Vagina (tissue), 2 donors: ENCODE results near the gene STXBP6. TPM values are rescaled to one million over a fixed set of nuclear protein-coding genes. Genes with fewer than 3 reads are reported as not detected.

Experiments used
- DNase-seq, 2 donors: peaks; one replicate each; pipeline ENCODE4 v3.0.0-alpha.2; 2017; ENCODE audit errors: extremely low spot score in 2 of 2
- H3K27ac ChIP-seq: fragments of 200-600 bp; sonication (generic); one replicate; pipeline ENCODE4 v1.5.1; 2019
- H3K27me3 ChIP-seq: fragments of 200-600 bp; sonication (generic); one replicate; pipeline ENCODE4 v1.5.1; 2019
- H3K36me3 ChIP-seq, 2 donors: fragments of 200-600 bp; sonication (generic); one replicate each; pipeline ENCODE4 v1.5.1; 2017 to 2019
- H3K4me1 ChIP-seq: fragments of 200-600 bp; sonication (generic); one replicate; pipeline ENCODE4 v1.5.1; 2019
- H3K4me3 ChIP-seq, 2 donors: fragments of 200-600 bp; sonication (generic); 1 replicate in 1 of 2; 2 replicates in 1 of 2; pipeline ENCODE4 v1.5.1; 2016 to 2019
- H3K9me3 ChIP-seq: fragments of 200-600 bp; sonication (generic); one replicate; pipeline ENCODE4 v1.5.1; 2019
- POLR2A ChIP-seq, 2 donors: fragments of 450-650 bp; IDR thresholded peaks; one replicate each; pipeline ENCODE4 v1.6.1; 2017; ENCODE audit warnings: antibody characterized with exemption in 2 of 2, mild to moderate bottlenecking in 2 of 2, moderate library complexity in 2 of 2
- POLR2AphosphoS5 ChIP-seq, 2 donors: sonication (generic); formaldehyde crosslinking; IDR thresholded peaks; one replicate each; pipeline ENCODE4 v1.9.0; 2017; ENCODE audit warnings: antibody characterized with exemption in 2 of 2, mild to moderate bottlenecking in 2 of 2, low read depth in 1 of 2; ENCODE audit not compliant: insufficient read depth in 1 of 2
- intact Hi-C: fragments of 100-400 bp; cut with DNase I; formaldehyde crosslinking; loops from one replicate; pipeline ENCODE4 v1.15.1; 2023
- total RNA-seq: library from RNA; depleted of rRNA; stranded (reverse); fragments of >200 nt; gene quantifications from one replicate; pipeline ENCODE4 v1.2.3, GENCODE V29; 2016
- TF ChIP-seq, protein P1 (sequence below), 3 experiments: fragments of 450-650 bp in 2 of 3; fragments of 200-600 bp in 1 of 3; sonication (generic) in 1 of 3; IDR thresholded peaks; one replicate each; pipeline ENCODE4 v1.5.1; 2017 to 2019; ENCODE audit warnings: antibody characterized with exemption in 3 of 3, mild to moderate bottlenecking in 2 of 3, moderate library complexity in 2 of 3

Gene STXBP6
- total RNA-seq, 1 donor from 2014 or later: 4.4 TPM

DNA sequence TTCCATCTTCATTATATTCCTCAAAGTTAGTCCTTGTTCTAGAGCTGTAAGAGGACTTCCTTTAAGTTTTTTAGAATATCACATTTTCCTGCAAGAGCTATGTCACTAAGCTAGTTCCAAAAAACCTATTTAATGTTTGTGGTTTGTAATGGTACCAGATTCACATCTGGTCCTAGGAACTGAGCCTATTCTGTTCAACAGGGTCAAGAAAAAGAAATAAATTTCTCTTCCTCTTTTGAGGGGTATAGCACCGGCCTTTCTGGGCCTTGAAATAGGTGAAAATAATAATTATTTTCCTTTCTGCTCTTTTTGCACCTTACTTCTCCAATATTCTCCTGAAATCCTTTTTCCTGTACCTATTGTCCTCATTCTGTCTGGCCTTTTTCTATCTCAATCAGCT, 3.6 kb upstream of the STXBP6 start:
- no peak overlapping the region for H3K4me3 ChIP-seq
- H3K27ac ChIP-seq: no peak overlapping the region
- peaks cover 21% of the 10 kb centered on the region for H3K4me1 ChIP-seq
- no peaks in the 10 kb centered on the region for H3K27me3 ChIP-seq
- H3K9me3 ChIP-seq: no peaks in the 10 kb centered on the region
- intact Hi-C loops: no loop called here
- DNase-seq: no peak
- TF ChIP-seq POLR2A (IDR thresholded peaks at IDR 0.05): no peak
- TF ChIP-seq POLR2AphosphoS5 (IDR thresholded peaks at IDR 0.05; ENCODE audit: insufficient read depth in 1 of 2, low read depth in 1 of 2): no peak
- TF ChIP-seq, protein P1, sequence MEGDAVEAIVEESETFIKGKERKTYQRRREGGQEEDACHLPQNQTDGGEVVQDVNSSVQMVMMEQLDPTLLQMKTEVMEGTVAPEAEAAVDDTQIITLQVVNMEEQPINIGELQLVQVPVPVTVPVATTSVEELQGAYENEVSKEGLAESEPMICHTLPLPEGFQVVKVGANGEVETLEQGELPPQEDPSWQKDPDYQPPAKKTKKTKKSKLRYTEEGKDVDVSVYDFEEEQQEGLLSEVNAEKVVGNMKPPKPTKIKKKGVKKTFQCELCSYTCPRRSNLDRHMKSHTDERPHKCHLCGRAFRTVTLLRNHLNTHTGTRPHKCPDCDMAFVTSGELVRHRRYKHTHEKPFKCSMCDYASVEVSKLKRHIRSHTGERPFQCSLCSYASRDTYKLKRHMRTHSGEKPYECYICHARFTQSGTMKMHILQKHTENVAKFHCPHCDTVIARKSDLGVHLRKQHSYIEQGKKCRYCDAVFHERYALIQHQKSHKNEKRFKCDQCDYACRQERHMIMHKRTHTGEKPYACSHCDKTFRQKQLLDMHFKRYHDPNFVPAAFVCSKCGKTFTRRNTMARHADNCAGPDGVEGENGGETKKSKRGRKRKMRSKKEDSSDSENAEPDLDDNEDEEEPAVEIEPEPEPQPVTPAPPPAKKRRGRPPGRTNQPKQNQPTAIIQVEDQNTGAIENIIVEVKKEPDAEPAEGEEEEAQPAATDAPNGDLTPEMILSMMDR (IDR thresholded peaks at IDR 0.05): no peak
- H3K36me3 ChIP-seq: no peaks in the 10 kb centered on the region

DNA sequence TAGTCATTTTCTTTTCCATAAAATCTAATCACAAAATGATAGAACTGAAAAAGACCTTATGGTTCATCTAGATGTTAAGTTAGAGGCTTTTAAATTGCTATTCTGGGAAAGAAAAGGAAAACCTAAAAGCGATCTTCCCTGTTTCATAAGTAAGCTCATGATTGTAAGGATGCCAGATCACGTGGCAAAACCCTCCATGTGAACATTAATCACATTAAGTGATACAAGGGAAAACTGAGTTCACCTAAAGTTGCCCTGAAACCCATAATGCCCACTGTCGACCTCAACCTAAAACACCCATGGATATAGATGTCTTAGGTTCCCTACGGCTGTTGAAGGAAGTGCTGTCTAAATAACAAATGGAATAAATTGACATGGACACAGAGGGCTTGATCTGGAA, 3.0 kb upstream of the STXBP6 start:
- TF ChIP-seq, protein P1 (IDR thresholded peaks at IDR 0.05): no peak
- TF ChIP-seq POLR2A (IDR thresholded peaks at IDR 0.05): no peak
- TF ChIP-seq POLR2AphosphoS5 (IDR thresholded peaks at IDR 0.05; ENCODE audit: insufficient read depth in 1 of 2, low read depth in 1 of 2): no peak
- DNase-seq: no peak
- H3K4me3 ChIP-seq: no peak overlapping the region
- peaks cover 27% of the 10 kb centered on the region for H3K4me1 ChIP-seq
- H3K36me3 ChIP-seq: no peaks in the 10 kb centered on the region
- no peak overlapping the region for H3K27ac ChIP-seq
- no peaks in the 10 kb centered on the region for H3K9me3 ChIP-seq
- intact Hi-C loops: no loop called here
- H3K27me3 ChIP-seq: no peaks in the 10 kb centered on the region

DNA sequence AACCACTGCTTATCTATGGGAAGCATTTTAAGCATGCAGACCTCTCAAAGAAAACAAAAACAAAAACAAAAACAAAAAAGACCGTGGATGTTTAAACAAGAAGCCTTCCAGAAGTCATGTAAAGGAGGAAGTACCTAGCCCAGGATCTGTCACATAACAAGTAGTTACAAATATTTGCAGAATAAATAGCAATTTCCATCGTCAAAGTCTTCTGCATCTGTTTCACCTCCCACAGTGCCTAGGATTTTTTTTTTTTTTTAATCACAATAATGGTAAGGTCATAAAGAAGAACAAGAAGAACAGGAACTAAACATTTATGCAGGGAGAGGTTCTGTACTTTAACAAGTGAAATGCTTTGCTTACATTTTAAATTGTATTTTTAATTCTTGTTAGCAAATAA, 2.4 kb upstream of the STXBP6 start:
- H3K27ac ChIP-seq: no peak overlapping the region
- no peak for DNase-seq

DNA sequence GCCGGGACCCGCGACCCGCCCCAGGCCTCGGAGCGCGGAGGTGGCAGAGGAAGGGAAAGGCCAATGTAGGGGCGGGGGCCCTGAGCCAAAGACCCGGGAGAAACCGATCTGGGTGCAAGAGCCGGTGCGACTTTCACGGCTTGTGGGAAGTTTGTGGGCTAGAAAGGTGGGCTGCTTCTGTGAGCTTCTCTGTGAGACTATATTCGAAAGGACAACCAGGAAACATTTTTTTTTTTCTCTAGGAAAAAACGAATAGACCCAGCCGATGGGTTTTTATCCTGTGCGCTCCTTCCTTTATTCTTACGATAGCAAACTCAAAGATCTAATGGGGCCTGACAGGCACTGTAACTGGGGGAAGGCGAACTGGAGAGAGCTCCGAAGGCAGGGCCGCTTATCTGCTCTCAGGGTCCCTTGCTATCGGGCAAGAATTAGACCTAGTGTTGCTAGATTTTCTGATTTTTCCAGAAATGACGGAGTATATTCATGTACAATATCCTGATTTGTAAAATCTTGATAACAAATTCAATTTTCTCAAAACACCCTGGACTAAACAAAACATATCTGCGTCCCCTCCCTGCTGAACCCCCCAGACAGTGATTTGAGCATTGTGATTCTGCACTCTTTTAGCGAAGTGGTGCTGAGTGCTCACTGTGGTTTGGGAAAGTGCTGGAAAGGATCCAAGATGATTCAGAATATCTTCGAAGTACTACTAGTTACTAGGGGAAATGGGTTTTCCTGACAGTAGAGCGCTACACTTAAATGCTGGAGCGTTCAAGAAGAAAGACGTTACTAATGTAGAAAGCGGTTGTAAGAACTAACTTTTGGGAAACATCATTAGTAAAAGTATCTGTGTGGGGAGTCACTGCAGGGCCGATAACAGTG, 563 bp upstream of the STXBP6 start:
- H3K36me3 ChIP-seq: no peaks in the 10 kb centered on the region
- H3K27ac ChIP-seq: peak overlapping the region; percentile 57
- peaks cover 30% of the 10 kb centered on the region for H3K4me1 ChIP-seq
- no peaks in the 10 kb centered on the region for H3K27me3 ChIP-seq
- H3K4me3 ChIP-seq: peak overlapping the region; percentile 46 to 56
- no peaks in the 10 kb centered on the region for H3K9me3 ChIP-seq
- intact Hi-C loops: no loop called here
- no peak for DNase-seq
- TF ChIP-seq POLR2AphosphoS5 (IDR thresholded peaks at IDR 0.05; ENCODE audit: insufficient read depth in 1 of 2, low read depth in 1 of 2) (no peak), POLR2A (IDR thresholded peaks at IDR 0.05) (no peak)
- TF ChIP-seq, protein P1 (IDR thresholded peaks at IDR 0.05): no peak

More for the DNA sequence above, 2.4 kb upstream of the STXBP6 start:
- H3K4me3 ChIP-seq: no peak overlapping the region
- peaks cover 30% of the 10 kb centered on the region for H3K4me1 ChIP-seq
- no peaks in the 10 kb centered on the region for H3K27me3 ChIP-seq
- no peaks in the 10 kb centered on the region for H3K36me3 ChIP-seq
- intact Hi-C loops: no loop called here
- TF ChIP-seq POLR2A (IDR thresholded peaks at IDR 0.05) (no peak), POLR2AphosphoS5 (IDR thresholded peaks at IDR 0.05; ENCODE audit: insufficient read depth in 1 of 2, low read depth in 1 of 2) (no peak)
- TF ChIP-seq, protein P1 (IDR thresholded peaks at IDR 0.05): no peak
- H3K9me3 ChIP-seq: no peaks in the 10 kb centered on the region

DNA sequence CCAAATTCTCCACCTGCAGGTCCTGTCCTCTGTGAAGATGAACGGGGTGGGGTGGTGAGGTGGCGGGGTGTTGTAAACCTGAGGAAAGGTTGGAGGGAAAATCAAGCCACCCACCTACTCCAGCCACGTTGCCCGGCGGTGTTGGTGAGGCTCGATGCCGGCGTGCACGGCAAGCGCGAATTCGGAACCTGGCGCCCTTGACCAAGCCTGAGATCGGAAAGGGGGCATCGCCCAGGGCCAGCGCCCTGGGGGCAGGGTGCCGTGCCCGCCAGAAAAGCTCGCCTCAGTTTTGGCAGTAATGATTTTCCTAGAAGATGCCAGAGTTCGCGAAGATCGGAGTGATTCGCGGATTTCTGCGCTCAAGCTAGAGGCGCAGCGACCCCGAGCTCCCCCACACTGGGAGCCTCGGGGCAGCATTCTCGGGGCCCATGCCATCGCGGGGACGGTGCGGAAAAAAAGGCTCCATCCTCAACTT, 817 bp downstream of the STXBP6 start:
- DNase-seq: no peak
- Histone ChIP-seq H3K4me1 (peaks cover 30% of the 10 kb centered on the region), H3K27ac (peak overlapping the region; percentile 57), H3K4me3 (peak overlapping the region; percentile 46 to 56), H3K36me3 (no peaks in the 10 kb centered on the region), H3K9me3 (no peaks in the 10 kb centered on the region), H3K27me3 (no peaks in the 10 kb centered on the region)
- TF ChIP-seq POLR2A (IDR thresholded peaks at IDR 0.05) (no peak), POLR2AphosphoS5 (IDR thresholded peaks at IDR 0.05; ENCODE audit: insufficient read depth in 1 of 2, low read depth in 1 of 2) (no peak)
- TF ChIP-seq, protein P1 (IDR thresholded peaks at IDR 0.05): no peak
- intact Hi-C loops: no loop called here
